ENCODE results near the gene IFITM1. TPM values are rescaled to one million over a fixed set of nuclear protein-coding genes. Genes with fewer than 3 reads are reported as not detected.
"Not testable (repeated sequence)": the region's sequence is repeated elsewhere in the genome, so short reads cannot be mapped to it uniquely, and the experiment has no call there.

Gene IFITM1
- polyA plus RNA-seq, 1 donor from 2014 or later: 0.35 TPM

DNA sequence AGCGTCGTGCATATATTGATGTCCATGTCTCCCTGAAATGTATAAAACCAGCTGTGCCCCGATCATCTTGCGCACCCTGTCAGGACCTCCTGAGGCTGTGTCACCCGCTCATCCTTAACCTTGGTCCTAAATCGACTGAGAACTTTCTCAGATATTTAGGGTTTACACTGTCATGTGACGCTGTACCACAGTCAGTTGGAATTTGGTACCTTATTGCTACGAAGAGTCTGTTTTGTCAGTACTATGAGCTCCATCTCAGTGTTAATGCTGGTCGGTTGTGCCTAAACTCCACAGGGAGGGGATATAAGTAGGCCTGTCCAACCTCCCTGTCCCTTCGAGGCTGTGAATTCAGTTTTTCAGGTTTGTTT, 8.0 kb upstream of the IFITM1 start:
- Histone ChIP-seq H3K4me2 (ENCODE audit: low read length) (no peak overlapping the region), H3K9me3 (ENCODE audit: low read length) (no peaks in the 10 kb centered on the region), H3K27ac (ENCODE audit: low read length) (no peak overlapping the region), H3K79me2 (replicated peaks; ENCODE audit: insufficient read depth, low read length) (no peaks in the 10 kb centered on the region), H3K9me2 (ENCODE audit: insufficient read depth, low read length) (no peaks in the 10 kb centered on the region), H3K9ac (ENCODE audit: low read length) (no peak overlapping the region), H3K36me3 (ENCODE audit: insufficient read depth, low read length) (no peaks in the 10 kb centered on the region), H3F3A (ENCODE audit: insufficient read depth, low read length, poor library complexity, severe bottlenecking) (no peaks in the 10 kb centered on the region), H2AFZ (ENCODE audit: low read depth, low read length) (no peak overlapping the region), H3K27me3 (ENCODE audit: insufficient read depth, low read depth, low read length) (no peaks in the 10 kb centered on the region), H3K4me3 (ENCODE audit: low read length) (no peak overlapping the region), H4K20me1 (ENCODE audit: insufficient read depth) (no peaks in the 10 kb centered on the region)
- no peak for TF ChIP-seq RAD21 (conservative IDR thresholded peaks at IDR 0.05)
- TF ChIP-seq TAF1 (IDR thresholded peaks at IDR 0.05; ENCODE audit: low read depth): no peak
- TF ChIP-seq, protein P1, sequence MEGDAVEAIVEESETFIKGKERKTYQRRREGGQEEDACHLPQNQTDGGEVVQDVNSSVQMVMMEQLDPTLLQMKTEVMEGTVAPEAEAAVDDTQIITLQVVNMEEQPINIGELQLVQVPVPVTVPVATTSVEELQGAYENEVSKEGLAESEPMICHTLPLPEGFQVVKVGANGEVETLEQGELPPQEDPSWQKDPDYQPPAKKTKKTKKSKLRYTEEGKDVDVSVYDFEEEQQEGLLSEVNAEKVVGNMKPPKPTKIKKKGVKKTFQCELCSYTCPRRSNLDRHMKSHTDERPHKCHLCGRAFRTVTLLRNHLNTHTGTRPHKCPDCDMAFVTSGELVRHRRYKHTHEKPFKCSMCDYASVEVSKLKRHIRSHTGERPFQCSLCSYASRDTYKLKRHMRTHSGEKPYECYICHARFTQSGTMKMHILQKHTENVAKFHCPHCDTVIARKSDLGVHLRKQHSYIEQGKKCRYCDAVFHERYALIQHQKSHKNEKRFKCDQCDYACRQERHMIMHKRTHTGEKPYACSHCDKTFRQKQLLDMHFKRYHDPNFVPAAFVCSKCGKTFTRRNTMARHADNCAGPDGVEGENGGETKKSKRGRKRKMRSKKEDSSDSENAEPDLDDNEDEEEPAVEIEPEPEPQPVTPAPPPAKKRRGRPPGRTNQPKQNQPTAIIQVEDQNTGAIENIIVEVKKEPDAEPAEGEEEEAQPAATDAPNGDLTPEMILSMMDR (IDR thresholded peaks at IDR 0.05; ENCODE audit: poor library complexity, severe bottlenecking): no peak
- no peak for TF ChIP-seq MXI1 (conservative IDR thresholded peaks at IDR 0.05; ENCODE audit: poor library complexity, severe bottlenecking)
- no peak for TF ChIP-seq POLR2AphosphoS5 (IDR thresholded peaks at IDR 0.05)
- TF ChIP-seq SMC3 (conservative IDR thresholded peaks at IDR 0.05; ENCODE audit: poor library complexity): no peak

- no peak for TF ChIP-seq TAF1 (IDR thresholded peaks at IDR 0.05; ENCODE audit: low read depth)
- Histone ChIP-seq H4K20me1 (ENCODE audit: insufficient read depth) (no peaks in the 10 kb centered on the region), H3F3A (ENCODE audit: insufficient read depth, low read length, poor library complexity, severe bottlenecking) (no peaks in the 10 kb centered on the region), H3K79me2 (replicated peaks; ENCODE audit: insufficient read depth, low read length) (no peaks in the 10 kb centered on the region), H3K36me3 (ENCODE audit: insufficient read depth, low read length) (no peaks in the 10 kb centered on the region), H3K27ac (ENCODE audit: low read length) (no peak overlapping the region), H2AFZ (ENCODE audit: low read depth, low read length) (no peak overlapping the region), H3K27me3 (ENCODE audit: insufficient read depth, low read depth, low read length) (no peaks in the 10 kb centered on the region), H3K4me2 (ENCODE audit: low read length) (no peak overlapping the region), H3K9me3 (ENCODE audit: low read length) (no peaks in the 10 kb centered on the region), H3K9ac (ENCODE audit: low read length) (no peak overlapping the region), H3K4me3 (ENCODE audit: low read length) (no peak overlapping the region), H3K9me2 (ENCODE audit: insufficient read depth, low read length) (no peaks in the 10 kb centered on the region)
Measured at GRCh38 chr11:306645-307371, 7.0 kb upstream of the IFITM1 start.

- H3K27me3 ChIP-seq (ENCODE audit: insufficient read depth, low read depth, low read length); H3K79me2 ChIP-seq (replicated peaks; ENCODE audit: insufficient read depth, low read length); H3K36me3 ChIP-seq (ENCODE audit: insufficient read depth, low read length); H2AFZ ChIP-seq (ENCODE audit: low read depth, low read length); H3K9me3 ChIP-seq (ENCODE audit: low read length); H3K4me3 ChIP-seq (ENCODE audit: low read length); H4K20me1 ChIP-seq (ENCODE audit: insufficient read depth); H3K9ac ChIP-seq (ENCODE audit: low read length); H3K9me2 ChIP-seq (ENCODE audit: insufficient read depth, low read length); H3F3A ChIP-seq (ENCODE audit: insufficient read depth, low read length, poor library complexity, severe bottlenecking); H3K4me2 ChIP-seq (ENCODE audit: low read length); H3K27ac ChIP-seq (ENCODE audit: low read length): not testable (repeated sequence)
Measured at GRCh38 chr11:307766-308708, 5.8 kb upstream of the IFITM1 start, which contains the start of gene IFITM2. Gene IFITM2, plus strand, starts transcription at chr11:307816. Its CDS starts 377 bp downstream, at chr11:308193.

DNA sequence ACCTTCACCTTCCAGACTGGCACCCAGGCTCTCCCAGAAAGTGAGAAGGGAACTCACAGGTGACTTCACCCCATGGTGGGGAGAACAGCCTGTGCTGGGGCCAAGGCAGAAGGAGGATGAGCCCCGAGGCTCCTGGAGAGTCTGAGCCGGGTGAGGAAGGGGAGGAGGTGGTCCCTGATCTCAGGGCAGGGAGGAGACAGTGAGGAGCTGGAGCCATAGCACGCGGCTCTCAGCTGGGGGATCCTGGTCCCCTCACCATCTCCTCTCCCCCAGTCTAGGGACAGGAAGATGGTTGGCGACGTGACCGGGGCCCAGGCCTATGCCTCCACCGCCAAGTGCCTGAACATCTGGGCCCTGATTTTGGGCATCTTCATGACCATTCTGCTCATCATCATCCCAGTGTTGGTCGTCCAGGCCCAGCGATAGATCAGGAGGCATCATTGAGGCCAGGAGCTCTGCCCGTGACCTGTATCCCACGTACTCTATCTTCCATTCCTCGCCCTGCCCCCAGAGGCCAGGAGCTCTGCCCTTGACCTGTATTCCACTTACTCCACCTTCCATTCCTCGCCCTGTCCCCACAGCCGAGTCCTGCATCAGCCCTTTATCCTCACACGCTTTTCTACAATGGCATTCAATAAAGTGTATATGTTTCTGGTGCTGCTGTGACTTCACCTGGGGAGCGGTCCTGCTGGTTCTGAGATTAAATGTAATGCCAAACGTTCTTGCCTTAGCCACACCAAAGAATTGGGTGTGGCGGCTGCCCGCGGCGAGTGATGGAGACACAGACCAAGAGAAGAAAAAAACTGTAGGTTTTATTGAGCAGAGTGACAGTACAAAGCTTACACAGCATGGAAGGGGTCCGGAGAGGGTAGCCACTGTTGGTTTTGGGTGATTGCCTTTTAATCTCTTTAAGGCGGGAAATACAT, 4.8 kb upstream of the IFITM1 start:
- not testable (repeated sequence) for H3K27ac ChIP-seq (ENCODE audit: low read length); H2AFZ ChIP-seq (ENCODE audit: low read depth, low read length); H3K9me2 ChIP-seq (ENCODE audit: insufficient read depth, low read length)

DNA sequence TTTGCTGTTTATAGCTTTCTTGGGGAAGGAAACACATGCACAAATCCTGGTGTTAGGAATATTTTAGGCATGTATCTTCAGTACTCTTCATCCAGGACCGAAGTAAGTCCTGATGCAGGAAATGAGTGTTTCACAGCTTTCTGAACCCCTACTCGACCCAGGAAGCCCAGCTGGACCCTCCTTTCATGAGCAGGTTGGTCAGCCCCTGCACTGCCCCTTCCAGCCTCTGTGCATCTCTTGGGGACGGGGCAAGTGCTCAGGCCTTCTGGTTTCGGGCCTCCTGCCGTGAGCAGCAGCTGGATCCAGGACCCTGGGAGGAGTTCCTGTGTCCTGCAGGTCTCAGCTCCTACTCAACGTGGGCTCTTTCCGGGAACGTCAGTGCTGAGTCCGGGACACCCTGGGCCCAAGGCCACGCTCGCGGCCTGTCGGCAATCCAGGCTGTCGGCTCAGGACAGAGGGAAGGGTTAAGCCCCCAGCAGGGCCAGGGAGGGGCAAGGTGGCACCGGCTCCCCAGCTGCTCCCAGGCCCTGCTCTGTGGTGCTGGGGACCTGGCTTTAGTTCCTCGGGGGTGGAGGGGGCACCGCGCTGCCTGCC, 3.8 kb upstream of the IFITM1 start:
- not testable (repeated sequence) for H3K27me3 ChIP-seq (ENCODE audit: insufficient read depth, low read depth, low read length); H3K79me2 ChIP-seq (replicated peaks; ENCODE audit: insufficient read depth, low read length); H2AFZ ChIP-seq (ENCODE audit: low read depth, low read length); H3K4me2 ChIP-seq (ENCODE audit: low read length); H3K27ac ChIP-seq (ENCODE audit: low read length); H3K36me3 ChIP-seq (ENCODE audit: insufficient read depth, low read length); H3K9me3 ChIP-seq (ENCODE audit: low read length); H4K20me1 ChIP-seq (ENCODE audit: insufficient read depth); H3F3A ChIP-seq (ENCODE audit: insufficient read depth, low read length, poor library complexity, severe bottlenecking); H3K9ac ChIP-seq (ENCODE audit: low read length); H3K4me3 ChIP-seq (ENCODE audit: low read length); H3K9me2 ChIP-seq (ENCODE audit: insufficient read depth, low read length)

More for the DNA sequence above, 4.8 kb upstream of the IFITM1 start:
- not testable (repeated sequence) for H3K79me2 ChIP-seq (replicated peaks; ENCODE audit: insufficient read depth, low read length); H3K9me3 ChIP-seq (ENCODE audit: low read length); H4K20me1 ChIP-seq (ENCODE audit: insufficient read depth); H3F3A ChIP-seq (ENCODE audit: insufficient read depth, low read length, poor library complexity, severe bottlenecking); H3K36me3 ChIP-seq (ENCODE audit: insufficient read depth, low read length); H3K27me3 ChIP-seq (ENCODE audit: insufficient read depth, low read depth, low read length); H3K4me3 ChIP-seq (ENCODE audit: low read length); H3K9ac ChIP-seq (ENCODE audit: low read length); H3K4me2 ChIP-seq (ENCODE audit: low read length)

All from neural cell (in vitro differentiated cells).